Measurements from ENCODE around the gene RCBTB2.
"Not testable (repeated sequence)": the region's sequence is repeated elsewhere in the genome, so short reads cannot be mapped to it uniquely, and the experiment has no call there.

DNA sequence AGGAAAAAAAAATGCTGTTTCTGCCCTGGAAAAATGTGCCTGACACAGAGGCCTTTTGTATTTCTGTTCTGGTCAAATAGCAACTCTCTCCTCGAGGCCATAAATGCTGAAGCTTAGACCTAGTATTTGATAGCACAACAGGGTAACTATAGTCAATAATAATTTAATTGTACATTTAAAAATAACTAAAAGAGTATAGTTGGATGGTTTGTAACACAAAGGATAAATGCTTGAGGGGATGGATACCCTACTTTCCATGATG is 47.0 kb upstream of the RCBTB2 start:
- TF ChIP-seq ZNF416 (tag by site-specific recombination; IDR thresholded peaks at IDR 0.05); ZNF184 (tag by site-specific recombination; IDR thresholded peaks at IDR 0.05); ZNF10 (tag by site-specific recombination; IDR thresholded peaks at IDR 0.05); ZNF391 (tag by site-specific recombination; IDR thresholded peaks at IDR 0.05; ENCODE audit: borderline replicate concordance, low read depth); ZNF341 (tag by site-specific recombination; IDR thresholded peaks at IDR 0.05; ENCODE audit: low read depth): not testable (repeated sequence)
- TF ChIP-seq, protein P1, sequence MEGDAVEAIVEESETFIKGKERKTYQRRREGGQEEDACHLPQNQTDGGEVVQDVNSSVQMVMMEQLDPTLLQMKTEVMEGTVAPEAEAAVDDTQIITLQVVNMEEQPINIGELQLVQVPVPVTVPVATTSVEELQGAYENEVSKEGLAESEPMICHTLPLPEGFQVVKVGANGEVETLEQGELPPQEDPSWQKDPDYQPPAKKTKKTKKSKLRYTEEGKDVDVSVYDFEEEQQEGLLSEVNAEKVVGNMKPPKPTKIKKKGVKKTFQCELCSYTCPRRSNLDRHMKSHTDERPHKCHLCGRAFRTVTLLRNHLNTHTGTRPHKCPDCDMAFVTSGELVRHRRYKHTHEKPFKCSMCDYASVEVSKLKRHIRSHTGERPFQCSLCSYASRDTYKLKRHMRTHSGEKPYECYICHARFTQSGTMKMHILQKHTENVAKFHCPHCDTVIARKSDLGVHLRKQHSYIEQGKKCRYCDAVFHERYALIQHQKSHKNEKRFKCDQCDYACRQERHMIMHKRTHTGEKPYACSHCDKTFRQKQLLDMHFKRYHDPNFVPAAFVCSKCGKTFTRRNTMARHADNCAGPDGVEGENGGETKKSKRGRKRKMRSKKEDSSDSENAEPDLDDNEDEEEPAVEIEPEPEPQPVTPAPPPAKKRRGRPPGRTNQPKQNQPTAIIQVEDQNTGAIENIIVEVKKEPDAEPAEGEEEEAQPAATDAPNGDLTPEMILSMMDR (tag by site-specific recombination; IDR thresholded peaks at IDR 0.05) = not testable (repeated sequence)
- TF ChIP-seq, protein P2, sequence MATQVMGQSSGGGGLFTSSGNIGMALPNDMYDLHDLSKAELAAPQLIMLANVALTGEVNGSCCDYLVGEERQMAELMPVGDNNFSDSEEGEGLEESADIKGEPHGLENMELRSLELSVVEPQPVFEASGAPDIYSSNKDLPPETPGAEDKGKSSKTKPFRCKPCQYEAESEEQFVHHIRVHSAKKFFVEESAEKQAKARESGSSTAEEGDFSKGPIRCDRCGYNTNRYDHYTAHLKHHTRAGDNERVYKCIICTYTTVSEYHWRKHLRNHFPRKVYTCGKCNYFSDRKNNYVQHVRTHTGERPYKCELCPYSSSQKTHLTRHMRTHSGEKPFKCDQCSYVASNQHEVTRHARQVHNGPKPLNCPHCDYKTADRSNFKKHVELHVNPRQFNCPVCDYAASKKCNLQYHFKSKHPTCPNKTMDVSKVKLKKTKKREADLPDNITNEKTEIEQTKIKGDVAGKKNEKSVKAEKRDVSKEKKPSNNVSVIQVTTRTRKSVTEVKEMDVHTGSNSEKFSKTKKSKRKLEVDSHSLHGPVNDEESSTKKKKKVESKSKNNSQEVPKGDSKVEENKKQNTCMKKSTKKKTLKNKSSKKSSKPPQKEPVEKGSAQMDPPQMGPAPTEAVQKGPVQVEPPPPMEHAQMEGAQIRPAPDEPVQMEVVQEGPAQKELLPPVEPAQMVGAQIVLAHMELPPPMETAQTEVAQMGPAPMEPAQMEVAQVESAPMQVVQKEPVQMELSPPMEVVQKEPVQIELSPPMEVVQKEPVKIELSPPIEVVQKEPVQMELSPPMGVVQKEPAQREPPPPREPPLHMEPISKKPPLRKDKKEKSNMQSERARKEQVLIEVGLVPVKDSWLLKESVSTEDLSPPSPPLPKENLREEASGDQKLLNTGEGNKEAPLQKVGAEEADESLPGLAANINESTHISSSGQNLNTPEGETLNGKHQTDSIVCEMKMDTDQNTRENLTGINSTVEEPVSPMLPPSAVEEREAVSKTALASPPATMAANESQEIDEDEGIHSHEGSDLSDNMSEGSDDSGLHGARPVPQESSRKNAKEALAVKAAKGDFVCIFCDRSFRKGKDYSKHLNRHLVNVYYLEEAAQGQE (tag by site-specific recombination; IDR thresholded peaks at IDR 0.05) = not testable (repeated sequence)
- TF ChIP-seq, protein P3, sequence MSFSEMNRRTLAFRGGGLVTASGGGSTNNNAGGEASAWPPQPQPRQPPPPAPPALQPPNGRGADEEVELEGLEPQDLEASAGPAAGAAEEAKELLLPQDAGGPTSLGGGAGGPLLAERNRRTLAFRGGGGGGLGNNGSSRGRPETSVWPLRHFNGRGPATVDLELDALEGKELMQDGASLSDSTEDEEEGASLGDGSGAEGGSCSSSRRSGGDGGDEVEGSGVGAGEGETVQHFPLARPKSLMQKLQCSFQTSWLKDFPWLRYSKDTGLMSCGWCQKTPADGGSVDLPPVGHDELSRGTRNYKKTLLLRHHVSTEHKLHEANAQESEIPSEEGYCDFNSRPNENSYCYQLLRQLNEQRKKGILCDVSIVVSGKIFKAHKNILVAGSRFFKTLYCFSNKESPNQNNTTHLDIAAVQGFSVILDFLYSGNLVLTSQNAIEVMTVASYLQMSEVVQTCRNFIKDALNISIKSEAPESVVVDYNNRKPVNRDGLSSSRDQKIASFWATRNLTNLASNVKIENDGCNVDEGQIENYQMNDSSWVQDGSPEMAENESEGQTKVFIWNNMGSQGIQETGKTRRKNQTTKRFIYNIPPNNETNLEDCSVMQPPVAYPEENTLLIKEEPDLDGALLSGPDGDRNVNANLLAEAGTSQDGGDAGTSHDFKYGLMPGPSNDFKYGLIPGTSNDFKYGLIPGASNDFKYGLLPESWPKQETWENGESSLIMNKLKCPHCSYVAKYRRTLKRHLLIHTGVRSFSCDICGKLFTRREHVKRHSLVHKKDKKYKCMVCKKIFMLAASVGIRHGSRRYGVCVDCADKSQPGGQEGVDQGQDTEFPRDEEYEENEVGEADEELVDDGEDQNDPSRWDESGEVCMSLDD (tag by site-specific recombination; IDR thresholded peaks at IDR 0.05) = not testable (repeated sequence)
